HAP-1 (cell line): ENCODE data around the gene DAGLA.

Experiments
- DNase-seq, 2 experiments: peaks; one replicate each; pipeline ENCODE4 v3.0.0-alpha.2; 2016 to 2020; ENCODE audit warnings: low spot score in 2 of 2
- H3K27me3 ChIP-seq: fragments of 250-450 bp; sonication (Bioruptor Pico); 2 replicates; pipeline ENCODE4 v1.5.1; 2020; ENCODE audit warnings: low read depth, mild to moderate bottlenecking, moderate library complexity
- H3K36me3 ChIP-seq: fragments of 250-450 bp; sonication (Bioruptor Pico); replicated peaks from 2 replicates; pipeline ENCODE4 v1.5.1; 2020; ENCODE audit warnings: mild to moderate bottlenecking
- H3K4me1 ChIP-seq: fragments of 250-450 bp; sonication (Bioruptor Pico); 2 replicates; pipeline ENCODE4 v1.5.1; 2020; ENCODE audit warnings: mild to moderate bottlenecking
- H3K4me3 ChIP-seq: fragments of 250-450 bp; sonication (Bioruptor Pico); 2 replicates; pipeline ENCODE4 v1.5.1; 2020; ENCODE audit warnings: mild to moderate bottlenecking, moderate library complexity
- H3K9me3 ChIP-seq: fragments of 250-450 bp; sonication (Bioruptor Pico); 2 replicates; pipeline ENCODE4 v1.5.1; 2020; ENCODE audit warnings: mild to moderate bottlenecking, moderate library complexity
- in situ Hi-C: fragments of 300-500 bp; cut with MboI; formaldehyde crosslinking; loops from 3 replicates; pipeline ENCODE4 v1.14.3; 2020; ENCODE audit warnings: low sequenced_read_pairs, inconsistent platforms, mixed read lengths

Gene DAGLA

DNA sequence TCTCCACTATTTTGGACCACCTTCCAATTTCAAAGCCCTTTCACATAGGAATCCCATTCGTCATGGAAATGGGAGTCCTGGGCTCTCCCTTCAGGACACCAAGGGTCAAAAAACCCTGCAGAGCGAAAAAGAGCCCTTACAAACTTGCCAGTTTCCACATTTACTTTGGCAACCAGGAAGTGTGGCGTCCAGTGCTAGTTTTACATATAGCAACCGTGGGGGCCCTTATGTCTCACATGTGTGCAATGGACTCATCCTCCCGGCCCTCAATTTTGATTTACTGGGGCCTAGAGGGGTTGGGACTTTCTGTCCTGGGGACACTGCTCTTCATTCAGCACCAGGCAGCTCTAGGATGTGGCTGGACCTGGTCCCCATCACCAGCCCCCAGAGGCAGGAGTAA, 33.7 kb downstream of the DAGLA start:
- no peak overlapping the region for H3K4me3 ChIP-seq
- H3K27me3 ChIP-seq, result no peaks in the 10 kb centered on the region
- no peaks in the 10 kb centered on the region for H3K4me1 ChIP-seq
- H3K9me3 ChIP-seq, result no peaks in the 10 kb centered on the region
- no peak for DNase-seq
- in situ Hi-C loops, result no loop called here
- no peaks in the 10 kb centered on the region for H3K36me3 ChIP-seq

DNA sequence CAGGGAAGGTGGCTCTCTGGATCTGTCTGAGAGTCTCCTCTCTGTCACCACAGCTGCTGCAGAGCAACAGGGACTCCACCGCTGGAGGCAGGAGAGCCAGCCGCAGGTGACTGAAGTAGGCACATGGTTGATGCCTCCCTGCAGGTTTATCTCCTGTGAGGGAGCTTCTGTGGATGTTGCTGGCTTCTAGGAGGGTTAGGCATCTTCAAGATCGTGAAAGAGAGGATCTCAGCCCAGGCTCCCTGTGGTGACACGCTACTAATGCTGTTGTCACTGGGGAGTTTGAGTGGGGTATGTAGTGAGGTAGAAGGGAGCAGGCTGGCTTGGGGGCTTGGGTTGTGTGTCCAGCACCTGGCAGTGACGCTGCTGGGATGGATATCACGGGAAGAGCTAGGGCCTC, 34.1 kb downstream of the DAGLA start:
- H3K9me3 ChIP-seq, result no peaks in the 10 kb centered on the region
- in situ Hi-C loops, result no loop called here
- no peaks in the 10 kb centered on the region for H3K36me3 ChIP-seq
- H3K27me3 ChIP-seq, result no peaks in the 10 kb centered on the region
- H3K4me3 ChIP-seq, result no peak overlapping the region
- DNase-seq, result no peak
- no peaks in the 10 kb centered on the region for H3K4me1 ChIP-seq

GRCh38 chr11:61714916-61715315, 34.7 kb downstream of the DAGLA start:
- H3K27me3 ChIP-seq, result no peaks in the 10 kb centered on the region

DNA sequence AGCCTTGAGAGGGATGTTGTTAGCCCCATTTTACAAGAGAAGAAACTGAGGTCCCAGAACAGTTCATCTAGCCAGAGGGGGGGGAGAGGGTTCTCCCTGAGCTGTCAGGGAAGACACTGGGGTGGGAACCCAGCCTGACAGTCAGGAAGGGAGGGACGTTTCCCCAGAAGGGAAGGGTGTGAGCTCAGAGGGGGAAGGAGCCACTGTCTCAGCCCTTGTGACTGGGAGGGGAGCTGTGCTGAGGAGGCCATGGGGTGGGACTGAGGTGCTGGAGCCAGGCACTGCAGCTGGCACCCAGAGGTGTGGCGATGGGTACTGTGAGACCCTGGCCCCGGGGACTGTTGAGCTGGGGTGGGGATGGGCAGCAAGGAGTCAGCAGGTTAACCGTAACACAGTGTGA, 35.7 kb downstream of the DAGLA start:
- Histone ChIP-seq H3K27me3 (no peaks in the 10 kb centered on the region), H3K36me3 (no peaks in the 10 kb centered on the region), H3K9me3 (no peaks in the 10 kb centered on the region), H3K4me1 (no peaks in the 10 kb centered on the region), H3K4me3 (no peak overlapping the region)
- DNase-seq, result no peak
- in situ Hi-C loops, result no loop called here

More at GRCh38 chr11:61714916-61715315, 34.7 kb downstream of the DAGLA start:
- in situ Hi-C loops, result no loop called here
- no peaks in the 10 kb centered on the region for H3K9me3 ChIP-seq
- H3K4me1 ChIP-seq, result no peaks in the 10 kb centered on the region
- DNase-seq, result no peak
- H3K36me3 ChIP-seq, result no peaks in the 10 kb centered on the region
- no peak overlapping the region for H3K4me3 ChIP-seq

- H3K27me3 ChIP-seq, result no peaks in the 10 kb centered on the region
- no peak for DNase-seq
- H3K4me1 ChIP-seq, result no peaks in the 10 kb centered on the region
- in situ Hi-C loops, result no loop called here
- no peaks in the 10 kb centered on the region for H3K36me3 ChIP-seq
- no peaks in the 10 kb centered on the region for H3K9me3 ChIP-seq
- H3K4me3 ChIP-seq, result no peak overlapping the region
These were observed 36.5 kb downstream of the DAGLA start for GRCh38 chr11:61716478-61717285.

DNA sequence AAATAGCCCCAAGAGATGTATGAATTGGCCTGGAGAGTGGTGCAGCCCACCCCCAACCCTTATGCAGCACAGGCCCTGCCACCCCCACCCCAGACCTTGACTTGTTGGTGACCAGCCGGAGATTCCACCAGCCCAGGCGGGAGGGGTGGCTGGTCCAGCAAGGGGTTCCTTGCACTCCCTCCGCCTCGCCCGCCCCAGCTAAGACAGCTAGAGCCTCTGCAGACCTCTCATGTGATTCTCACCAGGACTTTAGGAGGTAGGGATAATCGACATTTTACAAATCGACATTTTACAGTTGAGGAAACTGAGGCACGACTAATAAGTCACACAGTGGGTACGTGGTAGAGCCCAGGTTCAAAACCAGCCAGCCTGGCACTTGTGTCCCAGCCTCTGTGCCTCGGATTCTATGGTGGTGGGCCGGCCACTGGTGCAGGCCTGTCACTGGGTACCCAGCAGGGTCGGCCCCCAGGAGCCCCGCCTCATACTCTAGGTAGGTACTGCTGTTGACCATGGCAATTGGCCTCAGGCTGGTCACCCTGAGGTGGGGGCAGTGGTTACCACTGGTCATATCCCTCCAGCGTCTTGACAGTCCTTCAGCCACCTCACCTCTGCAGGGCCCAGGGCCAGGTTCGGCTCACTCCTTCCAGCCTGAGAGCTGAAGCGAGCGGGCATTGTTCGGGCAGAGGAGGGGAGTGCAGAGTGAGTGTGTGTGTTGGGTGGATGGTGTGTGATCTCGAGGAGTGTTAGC, 37.3 kb downstream of the DAGLA start:
- Histone ChIP-seq H3K4me1 (no peaks in the 10 kb centered on the region), H3K36me3 (no peaks in the 10 kb centered on the region), H3K9me3 (no peaks in the 10 kb centered on the region), H3K4me3 (no peak overlapping the region), H3K27me3 (no peaks in the 10 kb centered on the region)
- in situ Hi-C loops, result no loop called here
- DNase-seq, result no peak

- no peak overlapping the region for H3K4me3 ChIP-seq
These were observed 37.9 kb downstream of the DAGLA start for GRCh38 chr11:61718046-61718531.

GRCh38 chr11:61718621-61719302, 38.6 kb downstream of the DAGLA start:
- Histone ChIP-seq H3K27me3 (no peaks in the 10 kb centered on the region), H3K9me3 (no peaks in the 10 kb centered on the region), H3K4me3 (no peak overlapping the region), H3K4me1 (no peaks in the 10 kb centered on the region), H3K36me3 (no peaks in the 10 kb centered on the region)
- in situ Hi-C loops, result no loop called here
- DNase-seq, result no peak

More at GRCh38 chr11:61718046-61718531, 37.9 kb downstream of the DAGLA start:
- H3K9me3 ChIP-seq, result no peaks in the 10 kb centered on the region
- no peak for DNase-seq
- in situ Hi-C loops, result no loop called here
- no peaks in the 10 kb centered on the region for H3K36me3 ChIP-seq
- H3K4me1 ChIP-seq, result no peaks in the 10 kb centered on the region
- no peaks in the 10 kb centered on the region for H3K27me3 ChIP-seq

DNA sequence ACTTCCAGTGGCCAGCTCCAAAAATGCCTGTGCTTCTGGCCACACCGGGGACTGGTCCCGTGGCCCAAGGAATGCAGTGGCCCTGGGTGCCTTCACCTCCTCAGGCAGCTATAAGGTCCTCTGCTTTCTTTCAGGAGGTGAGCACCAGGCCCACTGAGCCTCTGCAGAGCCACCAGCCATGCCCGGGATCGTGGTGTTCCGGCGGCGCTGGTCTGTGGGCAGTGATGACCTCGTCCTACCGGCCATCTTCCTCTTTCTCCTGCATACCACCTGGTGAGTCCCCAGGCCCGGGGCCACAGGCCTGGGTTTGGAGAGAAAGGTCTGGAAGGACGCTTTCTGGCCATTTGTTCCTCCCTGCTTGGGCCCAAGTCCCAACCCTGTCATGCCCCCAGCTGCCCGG, 39.8 kb downstream of the DAGLA start:
- DNase-seq, result no peak
- Histone ChIP-seq H3K9me3 (no peaks in the 10 kb centered on the region), H3K36me3 (no peaks in the 10 kb centered on the region), H3K4me3 (no peak overlapping the region), H3K27me3 (no peaks in the 10 kb centered on the region), H3K4me1 (no peaks in the 10 kb centered on the region)
- in situ Hi-C loops, result no loop called here

- no peaks in the 10 kb centered on the region for H3K36me3 ChIP-seq
- no peaks in the 10 kb centered on the region for H3K9me3 ChIP-seq
- in situ Hi-C loops, result no loop called here
- DNase-seq, result no peak
- H3K4me1 ChIP-seq, result no peaks in the 10 kb centered on the region
- H3K4me3 ChIP-seq, result no peak overlapping the region
- no peaks in the 10 kb centered on the region for H3K27me3 ChIP-seq
These were observed 40.4 kb downstream of the DAGLA start for GRCh38 chr11:61720597-61720996.

DNA sequence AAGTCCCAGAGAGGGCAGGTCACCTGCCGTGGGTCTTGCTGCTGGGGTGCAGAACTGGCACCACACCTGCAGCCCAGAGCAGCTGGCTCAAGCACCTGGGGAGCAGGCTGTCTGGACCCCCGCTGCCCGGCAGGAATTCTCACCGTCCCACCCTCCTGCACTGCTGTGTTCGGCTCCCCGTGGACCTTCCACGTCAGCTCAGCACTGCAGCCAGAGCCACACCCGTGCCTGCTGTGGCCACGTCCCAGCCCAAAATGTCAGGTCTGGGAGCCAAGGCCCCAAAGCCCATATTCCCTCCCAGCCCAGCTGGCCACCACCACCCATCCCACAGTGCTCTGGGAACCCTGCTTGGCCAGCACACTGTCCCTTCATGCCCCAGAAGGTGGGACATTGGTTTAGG, 44.2 kb downstream of the DAGLA start:
- no peak for DNase-seq
- Histone ChIP-seq H3K4me3 (no peak overlapping the region), H3K4me1 (no peaks in the 10 kb centered on the region), H3K27me3 (no peaks in the 10 kb centered on the region), H3K9me3 (no peaks in the 10 kb centered on the region), H3K36me3 (no peaks in the 10 kb centered on the region)
- in situ Hi-C loops, result no loop called here

- DNase-seq, result no peak
- no peaks in the 10 kb centered on the region for H3K36me3 ChIP-seq
- H3K27me3 ChIP-seq, result no peaks in the 10 kb centered on the region
- in situ Hi-C loops, result no loop called here
- no peaks in the 10 kb centered on the region for H3K9me3 ChIP-seq
- no peak overlapping the region for H3K4me3 ChIP-seq
- no peaks in the 10 kb centered on the region for H3K4me1 ChIP-seq
These were observed 45.6 kb downstream of the DAGLA start for GRCh38 chr11:61725781-61726231.

- no peak overlapping the region for H3K4me3 ChIP-seq
- H3K36me3 ChIP-seq, result no peaks in the 10 kb centered on the region
- no peak for DNase-seq
- no peaks in the 10 kb centered on the region for H3K4me1 ChIP-seq
- no peaks in the 10 kb centered on the region for H3K27me3 ChIP-seq
- in situ Hi-C loops, result no loop called here
- no peaks in the 10 kb centered on the region for H3K9me3 ChIP-seq
These were observed 46.6 kb downstream of the DAGLA start for GRCh38 chr11:61726775-61727174.

- H3K27me3 ChIP-seq, result no peaks in the 10 kb centered on the region
- H3K36me3 ChIP-seq, result no peaks in the 10 kb centered on the region
- H3K4me3 ChIP-seq, result no peak overlapping the region
- no peaks in the 10 kb centered on the region for H3K9me3 ChIP-seq
- no peaks in the 10 kb centered on the region for H3K4me1 ChIP-seq
- DNase-seq, result no peak
- in situ Hi-C loops, result no loop called here
These were observed 47.2 kb downstream of the DAGLA start for GRCh38 chr11:61727401-61727811.
